Calu3 (cell line): ENCODE data around the gene STK10. TPM values are rescaled to one million over a fixed set of nuclear protein-coding genes. Genes with fewer than 3 reads are reported as not detected.

ENCODE experiments used
- BruUV-seq: library from RNA; stranded (reverse); fragments of 400-500 nt; replicated peaks from 2 replicates; lab custom pipeline; 2021; lab: Mats Ljungman, UMichigan
- CTCF ChIA-PET: fragments of 300-600 bp; sonication (Branson Sonifier 250); formaldehyde crosslinking; loops from one replicate; lab custom pipeline; 2022; ENCODE audit warnings: antibody characterized with exemption; lab: Charles Lee
- DNase-seq: peaks from one replicate; pipeline ENCODE4 v3.0.0; 2022
- H3K27ac Mint-ChIP-seq: one replicate; pipeline ENCODE4 v1.8.0; 2022; ENCODE audit warnings: mixed read lengths; ENCODE audit not compliant: unreplicated experiment
- H3K27me3 Mint-ChIP-seq: one replicate; pipeline ENCODE4 v1.8.0; 2022; ENCODE audit warnings: mixed read lengths; ENCODE audit not compliant: unreplicated experiment
- H3K36me3 Mint-ChIP-seq: one replicate; pipeline ENCODE4 v1.8.0; 2022; ENCODE audit warnings: mild to moderate bottlenecking, moderate library complexity, mixed read lengths; ENCODE audit not compliant: insufficient read depth, unreplicated experiment
- H3K4me1 Mint-ChIP-seq: one replicate; pipeline ENCODE4 v1.8.0; 2022; ENCODE audit warnings: mild to moderate bottlenecking, low read depth, mixed read lengths; ENCODE audit not compliant: unreplicated experiment
- H3K4me3 Mint-ChIP-seq: one replicate; pipeline ENCODE4 v1.8.0; 2022; ENCODE audit warnings: mild to moderate bottlenecking, low read depth, moderate library complexity, mixed read lengths; ENCODE audit not compliant: unreplicated experiment
- H3K9me3 Mint-ChIP-seq: one replicate; pipeline ENCODE4 v1.8.0; 2022; ENCODE audit warnings: low read depth, mixed read lengths; ENCODE audit not compliant: unreplicated experiment
- CTCF ChIP-seq: fragments of 200-600 bp; IDR thresholded peaks from one replicate; pipeline ENCODE4 v1.8.0; 2022; ENCODE audit warnings: antibody characterized with exemption; ENCODE audit not compliant: unreplicated experiment
- intact Hi-C: fragments of 100-400 bp; cut with micrococcal nuclease; formaldehyde crosslinking; loops from one replicate; pipeline ENCODE4 v1.10.0; 2022; ENCODE audit not compliant: unreplicated experiment
- total RNA-seq: library from RNA; stranded (reverse); gene quantifications from 2 replicates; pipeline ENCODE4 v1.2.3, GENCODE V29; 2022

Gene STK10
- total RNA-seq, 1 experiment from 2014 or later: 27.4 TPM

- no TSS peak for BruUV-seq
- intact Hi-C loops: no loop called here
- peaks cover 7% of the 10 kb centered on the region for H3K4me1 Mint-ChIP-seq
- TF ChIP-seq CTCF: no peak
- H3K9me3 Mint-ChIP-seq: no peaks in the 10 kb centered on the region
- DNase-seq: no peak
- H3K27ac Mint-ChIP-seq: no peak overlapping the region
- H3K36me3 Mint-ChIP-seq: peaks cover 6% of the 10 kb centered on the region
- no peak overlapping the region for H3K4me3 Mint-ChIP-seq
- H3K27me3 Mint-ChIP-seq: no peaks in the 10 kb centered on the region
- CTCF ChIA-PET: no interaction called here
These were observed 143.3 kb downstream of the STK10 start for GRCh38 chr5:172044631-172045314.

- BruUV-seq: no TSS peak
- Mint-ChIP-seq H3K27ac (no peak overlapping the region), H3K9me3 (no peaks in the 10 kb centered on the region), H3K4me1 (peaks cover 8% of the 10 kb centered on the region), H3K27me3 (no peaks in the 10 kb centered on the region), H3K36me3 (peaks cover under 1% of the 10 kb centered on the region), H3K4me3 (no peak overlapping the region)
- no peak for DNase-seq
- intact Hi-C loops: no loop called here
- no peak for TF ChIP-seq CTCF
- CTCF ChIA-PET: no interaction called here
These were observed 144.2 kb downstream of the STK10 start for GRCh38 chr5:172043865-172044264.

- H3K36me3 Mint-ChIP-seq: no peaks in the 10 kb centered on the region
- H3K4me3 Mint-ChIP-seq: no peak overlapping the region
- H3K27me3 Mint-ChIP-seq: no peaks in the 10 kb centered on the region
- BruUV-seq: no TSS peak
- no peak for TF ChIP-seq CTCF
- peaks cover 8% of the 10 kb centered on the region for H3K4me1 Mint-ChIP-seq
- no peaks in the 10 kb centered on the region for H3K9me3 Mint-ChIP-seq
- no peak overlapping the region for H3K27ac Mint-ChIP-seq
- DNase-seq: no peak
- CTCF ChIA-PET: no interaction called here
- intact Hi-C loops: no loop called here
These were observed 145.8 kb downstream of the STK10 start for GRCh38 chr5:172042183-172042582.

- Mint-ChIP-seq H3K4me3 (no peak overlapping the region), H3K9me3 (no peaks in the 10 kb centered on the region), H3K27me3 (no peaks in the 10 kb centered on the region), H3K36me3 (no peaks in the 10 kb centered on the region), H3K27ac (no peak overlapping the region), H3K4me1 (peaks cover 8% of the 10 kb centered on the region)
- CTCF ChIA-PET: no interaction called here
- TF ChIP-seq CTCF: no peak
- intact Hi-C loops: no loop called here
- BruUV-seq: no TSS peak
- no peak for DNase-seq
These were observed 149.9 kb downstream of the STK10 start for GRCh38 chr5:172038167-172038566.
